H9 (cell line): ENCODE data around the gene MRTFA. TPM values are rescaled to one million over a fixed set of nuclear protein-coding genes. Genes with fewer than 3 reads are reported as not detected.

Source experiments
- DNase-seq: peaks from one replicate; pipeline ENCODE4 v3.0.0-alpha.2; 2017
- H2AFZ ChIP-seq: one replicate; pipeline ENCODE4 v1.6.1; 2013; ENCODE audit warnings: mild to moderate bottlenecking, low read length, control low read depth, moderate library complexity
- H2AK5ac ChIP-seq: 2 replicates; pipeline ENCODE4 v1.6.1; 2013; ENCODE audit warnings: low read length, control low read depth, mixed read lengths; ENCODE audit not compliant: insufficient read length
- H2BK120ac ChIP-seq: one replicate; pipeline ENCODE4 v1.6.1; 2013; ENCODE audit warnings: low read depth, mild to moderate bottlenecking, low read length, control low read depth, inconsistent platforms; ENCODE audit not compliant: poor library complexity, severe bottlenecking
- H2BK12ac ChIP-seq: 2 replicates; pipeline ENCODE4 v1.6.1; 2013; ENCODE audit warnings: low read length, control low read depth, mixed read lengths, low read depth; ENCODE audit not compliant: insufficient read length
- H2BK15ac ChIP-seq: 2 replicates; pipeline ENCODE4 v1.6.1; 2013; ENCODE audit warnings: low read depth, low read length, control low read depth
- H2BK20ac ChIP-seq: one replicate; pipeline ENCODE4 v1.6.1; 2013; ENCODE audit warnings: low read depth, mild to moderate bottlenecking, low read length, control low read depth, inconsistent platforms; ENCODE audit not compliant: poor library complexity, severe bottlenecking
- H2BK5ac ChIP-seq: 2 replicates; pipeline ENCODE4 v1.6.1; 2013; ENCODE audit warnings: low read length, control low read depth, mixed read lengths; ENCODE audit not compliant: insufficient read length
- H3K14ac ChIP-seq: 2 replicates; pipeline ENCODE4 v1.6.1; 2013; ENCODE audit warnings: low read length, control low read depth; ENCODE audit not compliant: insufficient read depth
- H3K18ac ChIP-seq: 2 replicates; pipeline ENCODE4 v1.6.1; 2013; ENCODE audit warnings: low read depth, mild to moderate bottlenecking, mixed read lengths, low read length, control low read depth; ENCODE audit not compliant: insufficient read length
- H3K23ac ChIP-seq: 2 replicates; pipeline ENCODE4 v1.6.1; 2013; ENCODE audit warnings: low read length, control low read depth, mixed read lengths, low read depth; ENCODE audit not compliant: insufficient read length
- H3K23me2 ChIP-seq: 2 replicates; pipeline ENCODE4 v1.6.1; 2013; ENCODE audit warnings: low read depth, mild to moderate bottlenecking, mixed read lengths, low read length, control low read depth; ENCODE audit not compliant: insufficient read length, poor library complexity, severe bottlenecking
- H3K27ac ChIP-seq: 2 replicates; pipeline ENCODE4 v1.5.1; 2013; ENCODE audit warnings: low read length, control low read depth, mixed read lengths, low read depth; ENCODE audit not compliant: insufficient read length
- H3K27me3 ChIP-seq: 2 replicates; pipeline ENCODE4 v1.6.1; 2013; ENCODE audit warnings: low read length, control low read depth, inconsistent platforms; ENCODE audit not compliant: insufficient read depth
- H3K4ac ChIP-seq: 2 replicates; pipeline ENCODE4 v1.6.1; 2013; ENCODE audit warnings: low read depth, mild to moderate bottlenecking, control low read depth, inconsistent platforms, low read length, moderate library complexity
- H3K4me1 ChIP-seq: 2 replicates; pipeline ENCODE4 v1.6.1; 2013; ENCODE audit warnings: low read length, control low read depth, inconsistent platforms; ENCODE audit not compliant: insufficient read depth
- H3K4me2 ChIP-seq: 2 replicates; pipeline ENCODE4 v1.6.1; 2013; ENCODE audit warnings: low read length, control low read depth, mixed read lengths; ENCODE audit not compliant: insufficient read length, insufficient read depth
- H3K56ac ChIP-seq: 2 replicates; pipeline ENCODE4 v1.6.1; 2013; ENCODE audit warnings: low read depth, mild to moderate bottlenecking, mixed read lengths, low read length, control low read depth; ENCODE audit not compliant: insufficient read length
- H3K79me1 ChIP-seq: 2 replicates; pipeline ENCODE4 v1.6.1; 2013; ENCODE audit warnings: low read depth, mild to moderate bottlenecking, moderate library complexity, low read length, control low read depth, inconsistent platforms; ENCODE audit not compliant: insufficient read depth, poor library complexity, severe bottlenecking
- H3K79me2 ChIP-seq: 2 replicates; pipeline ENCODE4 v1.6.1; 2013; ENCODE audit warnings: low read length, control low read depth, inconsistent platforms; ENCODE audit not compliant: insufficient read depth
- H3K9ac ChIP-seq: 2 replicates; pipeline ENCODE4 v1.6.1; 2013; ENCODE audit warnings: low read length, control low read depth, mixed read lengths; ENCODE audit not compliant: insufficient read length; ENCODE audit errors: extremely low read depth
- H3K9me3 ChIP-seq: one replicate; pipeline ENCODE4 v1.6.1; 2013; ENCODE audit warnings: low read depth, low read length, inconsistent platforms; ENCODE audit not compliant: control insufficient read depth
- H3T11ph ChIP-seq: one replicate; pipeline ENCODE4 v1.6.1; 2013; ENCODE audit warnings: mild to moderate bottlenecking, low read length, control low read depth, inconsistent platforms
- H4K20me1 ChIP-seq: one replicate; pipeline ENCODE4 v1.6.1; 2013; ENCODE audit not compliant: control insufficient read depth, insufficient read length, insufficient read depth
- H4K5ac ChIP-seq: 2 replicates; pipeline ENCODE4 v1.6.1; 2013; ENCODE audit warnings: low read depth, mild to moderate bottlenecking, mixed read lengths, low read length, control low read depth; ENCODE audit not compliant: insufficient read length
- H4K8ac ChIP-seq: replicated peaks from 2 replicates; pipeline ENCODE4 v1.6.1; 2013; ENCODE audit warnings: low read length, control low read depth, mixed read lengths, low read depth; ENCODE audit not compliant: insufficient read length
- H4K91ac ChIP-seq: 2 replicates; pipeline ENCODE4 v1.6.1; 2013; ENCODE audit warnings: low read depth, mild to moderate bottlenecking, moderate library complexity, mixed read lengths, low read length, control low read depth; ENCODE audit not compliant: insufficient read length
- H3K27ac Mint-ChIP-seq, 3 experiments: 2 replicates in 2 of 3; 3 replicates in 1 of 3; pipeline ENCODE4 v1.8.0; 2020 to 2021; ENCODE audit warnings: mixed read lengths in 3 of 3, mild to moderate bottlenecking in 1 of 3, moderate library complexity in 1 of 3
- H3K27me3 Mint-ChIP-seq: 2 replicates; pipeline ENCODE4 v1.8.0; 2021; ENCODE audit warnings: low read depth, mild to moderate bottlenecking, moderate library complexity, mixed read lengths
- H3K36me3 Mint-ChIP-seq, 3 experiments: 2 replicates in 2 of 3; 3 replicates in 1 of 3; pipeline ENCODE4 v1.8.0; 2020 to 2021; ENCODE audit warnings: low read depth in 3 of 3, mixed read lengths in 3 of 3; ENCODE audit not compliant: insufficient read depth in 1 of 3
- H3K4me1 Mint-ChIP-seq, 2 experiments: 2 replicates each; pipeline ENCODE4 v1.8.0; 2020; ENCODE audit warnings: mixed read lengths in 2 of 2
- H3K4me3 Mint-ChIP-seq, 2 experiments: 2 replicates in 1 of 2; 3 replicates in 1 of 2; pipeline ENCODE4 v1.8.0; 2020 to 2021; ENCODE audit warnings: mild to moderate bottlenecking in 2 of 2, mixed read lengths in 2 of 2, moderate library complexity in 1 of 2
- H3K9me3 Mint-ChIP-seq, 2 experiments: 2 replicates in 1 of 2; 3 replicates in 1 of 2; pipeline ENCODE4 v1.8.0; 2020; ENCODE audit warnings: mild to moderate bottlenecking in 2 of 2, mixed read lengths in 2 of 2, moderate library complexity in 1 of 2
- CTCF ChIP-seq: fragments of 200-600 bp; sonication (generic); conservative IDR thresholded peaks from 3 replicates; pipeline ENCODE4 v1.8.0; 2021; ENCODE audit warnings: antibody characterized with exemption, mild to moderate bottlenecking
- total RNA-seq: library from RNA; stranded (reverse); gene quantifications from 2 replicates; pipeline ENCODE4 v1.2.1, GENCODE V29; 2021

The MRTFA gene
- total RNA-seq, 1 experiment from 2014 or later = 38.1 TPM

- Histone ChIP-seq H3K79me2 (no peaks in the 10 kb centered on the region), H3K9ac (no peak overlapping the region), H3K14ac (no peak overlapping the region), H2BK12ac (no peak overlapping the region), H3K27me3 (no peaks in the 10 kb centered on the region), H2BK120ac (no peak overlapping the region), H3K4me2 (no peak overlapping the region), H4K91ac (no peak overlapping the region), H2BK20ac (no peak overlapping the region), H2AFZ (no peak overlapping the region), H3K4me1 (peaks cover 3% of the 10 kb centered on the region; the same call in 1 of the 2 replicates), H3K23ac (no peak overlapping the region), H2AK5ac (no peak overlapping the region), H3K9me3 (no peaks in the 10 kb centered on the region), H2BK15ac (no peak overlapping the region), H3K27ac (no peak overlapping the region), H4K20me1 (no peaks in the 10 kb centered on the region), H3K56ac (no peak overlapping the region), H3T11ph (no peak overlapping the region), H3K79me1 (no peaks in the 10 kb centered on the region), H4K8ac (no peak overlapping the region), H3K23me2 (no peaks in the 10 kb centered on the region), H2BK5ac (no peak overlapping the region), H3K4ac (no peak overlapping the region), H4K5ac (no peak overlapping the region), H3K18ac (no peak overlapping the region)
- peak overlapping the region; percentile 10 to 66 (median 64); a peak in 4 of 7 replicates for H3K27ac Mint-ChIP-seq
- peaks cover 9 to 13% of the 10 kb centered on the region in 2 experiments for H3K9me3 Mint-ChIP-seq
- peaks cover 8 to 14% (median 13%) of the 10 kb centered on the region in 3 experiments for H3K36me3 Mint-ChIP-seq
- no peak overlapping the region; a peak in 1 of 5 replicates for H3K4me3 Mint-ChIP-seq
- H3K4me1 Mint-ChIP-seq = peaks cover 15 to 21% of the 10 kb centered on the region in 2 experiments
- DNase-seq = no peak
- H3K27me3 Mint-ChIP-seq = peaks cover 4% of the 10 kb centered on the region
- no peak for TF ChIP-seq CTCF
These were observed 137.3 kb downstream of the MRTFA start for GRCh38 chr22:40499209-40499623.
